Suprapubic skin (tissue), 4 donors: ENCODE results near the gene TESK1. TPM values are rescaled to one million over a fixed set of nuclear protein-coding genes. Genes with fewer than 3 reads are reported as not detected.
"Not testable (repeated sequence)": the region's sequence is repeated elsewhere in the genome, so short reads cannot be mapped to it uniquely, and the experiment has no call there.

Experiments
- DNase-seq, 2 donors: peaks; one replicate each; pipeline ENCODE4 v3.0.0-alpha.2; 2019; ENCODE audit warnings: low spot score in 2 of 2
- H3K27ac ChIP-seq: fragments of 200-600 bp; sonication (generic); one replicate; pipeline ENCODE4 v1.5.1; 2019
- H3K27me3 ChIP-seq: fragments of 200-600 bp; sonication (generic); one replicate; pipeline ENCODE4 v1.5.1; 2019
- H3K36me3 ChIP-seq: fragments of 200-600 bp; sonication (generic); one replicate; pipeline ENCODE4 v1.5.1; 2019
- H3K4me1 ChIP-seq: fragments of 200-600 bp; sonication (generic); one replicate; pipeline ENCODE4 v1.5.1; 2019
- H3K4me3 ChIP-seq: fragments of 200-600 bp; sonication (generic); one replicate; pipeline ENCODE4 v1.5.1; 2019; ENCODE audit warnings: mild to moderate bottlenecking
- H3K9me3 ChIP-seq: fragments of 200-600 bp; sonication (generic); one replicate; pipeline ENCODE4 v1.5.1; 2019
- EP300 ChIP-seq: sonication (generic); formaldehyde crosslinking; IDR thresholded peaks from one replicate; pipeline ENCODE4 v1.6.1; 2017; ENCODE audit warnings: antibody characterized with exemption
- POLR2A ChIP-seq, 2 donors: fragments of 450-650 bp; IDR thresholded peaks; one replicate each; pipeline ENCODE4 v1.6.1; 2017; ENCODE audit warnings: antibody characterized with exemption in 2 of 2, mild to moderate bottlenecking in 2 of 2, moderate library complexity in 2 of 2
- POLR2AphosphoS5 ChIP-seq, 3 donors: sonication (generic); formaldehyde crosslinking; IDR thresholded peaks; one replicate each; pipeline ENCODE4 v1.6.1; 2017; ENCODE audit warnings: antibody characterized with exemption in 3 of 3
- WGBS: methylation state at CpG from one replicate; pipeline ENCODE4 v1.1.5; 2018; 5-methylcytosine and 5-hydroxymethylcytosine counted together
- total RNA-seq, 4 donors: library from RNA; depleted of rRNA; stranded (reverse); fragments of >200 nt; gene quantifications; one replicate each; pipeline ENCODE4 v1.1.0, GENCODE V29; 2016
- TF ChIP-seq, protein P1 (sequence below), 2 donors: fragments of 200-600 bp in 1 of 2; fragments of 450-650 bp in 1 of 2; sonication (generic) in 1 of 2; IDR thresholded peaks; one replicate each; pipeline ENCODE4 v1.5.1; 2016 to 2019; ENCODE audit warnings: antibody characterized with exemption in 2 of 2, mild to moderate bottlenecking in 1 of 2, moderate library complexity in 1 of 2

TESK1 gene
- total RNA-seq, 4 donors from 2014 or later = 34.1 to 50.7 (median 46.5) TPM

DNA sequence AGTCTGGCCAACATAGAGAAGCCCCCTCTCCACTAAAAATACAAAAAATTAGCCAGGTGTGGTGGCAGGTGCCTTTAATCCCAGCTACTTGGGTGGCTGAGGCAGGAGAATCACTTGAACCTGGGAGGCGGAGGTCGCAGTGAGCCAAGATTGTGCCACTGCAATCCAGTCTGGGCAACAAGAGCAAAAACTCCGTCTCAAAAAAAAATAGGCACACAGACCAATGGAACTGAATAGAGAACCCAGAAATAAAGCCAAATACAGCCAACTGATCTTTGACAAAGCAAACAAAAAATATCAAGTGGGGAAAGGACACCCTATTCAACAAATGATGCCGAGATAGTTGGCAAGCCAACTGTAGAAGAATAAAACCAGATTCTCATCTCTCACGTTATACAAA, 16.6 kb upstream of the TESK1 start:
- H3K9me3 ChIP-seq, H3K27me3 ChIP-seq, DNase-seq, H3K27ac ChIP-seq, H3K36me3 ChIP-seq, H3K4me3 ChIP-seq, H3K4me1 ChIP-seq: not testable (repeated sequence)
- WGBS = 84% methylated on average over 5 of the region's 5 CpGs

DNA sequence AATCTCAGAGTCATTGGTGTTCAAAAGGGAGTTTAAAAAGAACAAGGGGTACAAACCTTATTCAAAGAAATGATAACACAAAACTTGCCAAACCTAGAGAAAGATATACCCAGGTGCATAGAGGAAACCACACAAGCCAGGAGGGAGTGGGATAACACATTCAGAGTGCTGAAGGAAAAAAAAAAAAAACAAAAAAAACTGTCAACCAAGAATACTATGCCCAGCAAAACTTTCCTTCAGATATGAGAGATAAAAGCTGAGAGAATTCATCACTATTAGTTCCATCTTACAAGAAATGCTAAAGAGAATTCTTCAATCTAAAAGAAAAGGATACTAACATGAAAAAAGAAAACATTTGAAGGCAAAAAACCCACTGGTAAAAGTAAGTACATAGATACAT, 11.5 kb upstream of the TESK1 start:
- Histone ChIP-seq H3K27ac (no peak overlapping the region), H3K4me1 (no peaks in the 10 kb centered on the region), H3K9me3 (no peaks in the 10 kb centered on the region), H3K27me3 (no peaks in the 10 kb centered on the region), H3K4me3 (no peak overlapping the region), H3K36me3 (no peaks in the 10 kb centered on the region)
- TF ChIP-seq EP300 = no peak
- TF ChIP-seq, protein P1, sequence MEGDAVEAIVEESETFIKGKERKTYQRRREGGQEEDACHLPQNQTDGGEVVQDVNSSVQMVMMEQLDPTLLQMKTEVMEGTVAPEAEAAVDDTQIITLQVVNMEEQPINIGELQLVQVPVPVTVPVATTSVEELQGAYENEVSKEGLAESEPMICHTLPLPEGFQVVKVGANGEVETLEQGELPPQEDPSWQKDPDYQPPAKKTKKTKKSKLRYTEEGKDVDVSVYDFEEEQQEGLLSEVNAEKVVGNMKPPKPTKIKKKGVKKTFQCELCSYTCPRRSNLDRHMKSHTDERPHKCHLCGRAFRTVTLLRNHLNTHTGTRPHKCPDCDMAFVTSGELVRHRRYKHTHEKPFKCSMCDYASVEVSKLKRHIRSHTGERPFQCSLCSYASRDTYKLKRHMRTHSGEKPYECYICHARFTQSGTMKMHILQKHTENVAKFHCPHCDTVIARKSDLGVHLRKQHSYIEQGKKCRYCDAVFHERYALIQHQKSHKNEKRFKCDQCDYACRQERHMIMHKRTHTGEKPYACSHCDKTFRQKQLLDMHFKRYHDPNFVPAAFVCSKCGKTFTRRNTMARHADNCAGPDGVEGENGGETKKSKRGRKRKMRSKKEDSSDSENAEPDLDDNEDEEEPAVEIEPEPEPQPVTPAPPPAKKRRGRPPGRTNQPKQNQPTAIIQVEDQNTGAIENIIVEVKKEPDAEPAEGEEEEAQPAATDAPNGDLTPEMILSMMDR (IDR thresholded peaks at IDR 0.05) = no peak
- TF ChIP-seq POLR2A (IDR thresholded peaks at IDR 0.05) = no peak
- TF ChIP-seq POLR2AphosphoS5 (IDR thresholded peaks at IDR 0.05) = no peak
- no peak for DNase-seq

DNA sequence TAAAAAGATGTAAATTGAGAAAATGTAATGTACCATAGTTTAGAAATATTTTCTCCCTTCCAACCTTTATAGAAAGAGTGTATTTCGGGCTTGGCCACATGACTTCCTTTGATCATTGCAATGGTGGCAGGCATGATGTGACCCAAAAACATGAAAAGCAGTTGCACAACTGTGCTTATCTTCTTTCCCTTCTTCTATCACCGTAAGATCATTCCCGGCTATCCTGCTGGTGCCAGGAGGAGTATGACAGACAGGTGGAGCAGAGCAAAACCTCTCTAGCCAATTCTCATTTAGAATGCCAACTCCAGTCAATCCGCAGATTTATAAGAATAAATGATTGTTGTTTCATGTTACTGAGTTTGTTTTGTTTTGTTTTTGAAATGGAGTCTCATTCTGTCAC, 10.6 kb upstream of the TESK1 start:
- 89% methylated on average over 4 of the region's 4 CpGs for WGBS
- TF ChIP-seq EP300 = no peak
- Histone ChIP-seq H3K27me3 (no peaks in the 10 kb centered on the region), H3K4me3 (no peak overlapping the region), H3K9me3 (no peaks in the 10 kb centered on the region), H3K36me3 (no peaks in the 10 kb centered on the region), H3K27ac (no peak overlapping the region), H3K4me1 (peaks cover 4% of the 10 kb centered on the region)
- no peak for DNase-seq

DNA sequence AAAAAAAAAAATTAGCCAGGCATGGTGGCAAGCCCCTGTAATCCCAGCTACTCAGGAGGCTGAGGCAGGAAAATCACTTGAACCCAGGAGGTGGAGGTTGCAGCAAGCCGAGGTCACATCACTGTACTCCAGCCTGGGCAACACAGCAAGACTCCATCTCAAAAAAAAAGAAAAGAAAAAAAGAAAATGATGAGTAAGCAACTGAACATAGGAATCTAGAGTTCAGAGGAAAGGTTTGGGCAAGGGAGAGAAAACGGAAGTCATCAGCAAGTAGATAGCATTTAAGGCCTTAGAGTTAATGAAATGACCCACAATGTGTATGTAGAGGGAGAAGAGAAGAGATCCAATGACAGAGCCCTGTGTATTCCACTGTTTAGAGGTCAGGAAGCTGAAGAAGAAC, 8.2 kb upstream of the TESK1 start:
- WGBS = 100% methylated on average over 2 of the region's 2 CpGs
- not testable (repeated sequence) for H3K27me3 ChIP-seq, H3K4me3 ChIP-seq, H3K36me3 ChIP-seq, H3K9me3 ChIP-seq, DNase-seq, H3K27ac ChIP-seq
- H3K4me1 ChIP-seq = peaks cover 11% of the 10 kb centered on the region

DNA sequence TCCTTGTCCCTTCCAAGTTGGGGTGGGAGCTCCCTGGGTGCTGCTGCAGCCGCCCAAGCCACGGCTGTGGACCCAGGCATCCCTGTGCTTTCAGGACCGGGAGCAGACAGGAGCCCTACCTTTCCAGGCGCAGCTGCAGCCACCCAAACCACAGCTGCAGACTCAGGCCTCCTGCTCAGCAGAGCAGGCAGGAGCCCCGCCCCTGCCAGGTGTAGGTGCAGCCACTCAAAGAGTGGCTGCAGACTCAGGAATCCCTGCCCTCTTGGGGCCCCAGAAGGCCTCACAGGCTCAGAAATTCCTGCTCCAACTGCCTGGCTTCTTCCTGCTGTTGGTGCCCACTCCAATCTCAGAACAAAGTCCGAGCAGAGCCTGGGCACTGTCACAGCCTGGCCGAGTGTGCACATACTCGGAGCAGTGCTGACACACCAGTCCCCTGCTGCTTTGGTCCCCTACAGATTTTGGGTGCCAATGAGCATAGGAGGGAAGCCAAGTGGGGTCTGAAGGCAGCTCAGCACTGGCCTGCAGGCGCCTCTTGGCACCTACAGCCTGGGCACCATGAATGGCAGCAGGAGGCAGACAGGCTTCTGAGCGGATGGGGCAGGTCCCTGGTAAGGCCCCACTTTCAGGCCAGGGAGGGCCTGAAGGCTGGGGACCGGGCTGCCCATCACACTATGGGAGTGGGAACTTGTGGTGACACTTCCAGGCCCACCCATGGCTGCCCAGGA, 6.0 kb upstream of the TESK1 start:
- H3K4me1 ChIP-seq = peaks cover 23% of the 10 kb centered on the region
- H3K36me3 ChIP-seq = no peaks in the 10 kb centered on the region
- no peaks in the 10 kb centered on the region for H3K9me3 ChIP-seq
- H3K4me3 ChIP-seq = no peak overlapping the region
- no peaks in the 10 kb centered on the region for H3K27me3 ChIP-seq
- TF ChIP-seq EP300 = no peak
- TF ChIP-seq POLR2A (IDR thresholded peaks at IDR 0.05) = no peak
- no peak for TF ChIP-seq POLR2AphosphoS5 (IDR thresholded peaks at IDR 0.05)
- TF ChIP-seq, protein P1 (IDR thresholded peaks at IDR 0.05) = no peak
- no peak for DNase-seq
- H3K27ac ChIP-seq = no peak overlapping the region
- 72% methylated on average over 2 of the region's 11 CpGs for WGBS

DNA sequence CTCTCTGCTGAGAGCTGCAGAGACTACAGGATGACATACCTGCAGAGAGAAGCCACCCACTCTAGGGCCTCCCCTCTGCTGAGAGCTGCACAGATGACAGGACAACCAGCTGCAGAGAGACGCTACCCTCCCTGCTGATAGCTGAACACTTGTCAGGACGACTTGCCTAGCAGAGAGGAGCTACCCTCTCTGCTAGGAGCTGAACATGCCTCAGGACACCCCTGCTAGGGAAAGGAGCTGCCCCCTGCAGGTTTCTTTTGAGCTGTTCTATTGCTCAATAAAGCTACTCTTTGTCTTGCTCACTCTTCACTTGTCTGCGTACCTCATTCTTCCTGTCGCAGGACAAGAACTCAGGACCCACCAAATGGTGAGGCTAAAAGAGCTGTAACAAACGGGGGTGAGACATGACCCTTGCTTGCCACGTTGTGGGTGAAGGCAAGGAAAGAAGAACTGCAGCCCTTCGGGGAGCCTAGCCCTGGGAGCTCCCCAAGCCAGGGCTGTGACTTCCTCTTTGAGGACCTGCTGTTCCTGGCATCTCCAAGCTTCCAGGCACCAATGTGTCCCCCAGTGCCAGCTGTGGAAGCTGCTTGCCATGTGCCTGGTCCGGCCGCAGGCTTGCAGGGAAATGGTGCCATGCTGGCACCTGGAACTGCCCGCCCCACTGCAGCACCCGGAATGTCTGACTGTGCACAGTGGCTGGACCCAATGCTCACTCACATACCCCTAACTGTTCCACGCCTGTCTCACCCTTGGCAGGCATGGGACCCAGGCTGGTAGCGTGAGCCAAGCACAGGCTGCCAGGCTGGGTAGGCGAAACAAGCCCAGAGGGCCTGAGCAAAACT, 5.1 kb upstream of the TESK1 start:
- WGBS = 58% methylated on average over 14 of the region's 14 CpGs
- no peak overlapping the region for H3K27ac ChIP-seq
- H3K9me3 ChIP-seq = no peaks in the 10 kb centered on the region
- DNase-seq = no peak
- peaks cover 31% of the 10 kb centered on the region for H3K4me1 ChIP-seq
- H3K36me3 ChIP-seq = no peaks in the 10 kb centered on the region
- TF ChIP-seq, protein P1 (IDR thresholded peaks at IDR 0.05) = no peak
- TF ChIP-seq POLR2AphosphoS5 (IDR thresholded peaks at IDR 0.05) (no peak), POLR2A (IDR thresholded peaks at IDR 0.05) (no peak), EP300 (no peak)
- H3K4me3 ChIP-seq = no peak overlapping the region
- H3K27me3 ChIP-seq = no peaks in the 10 kb centered on the region
